Type B pancreatic cell (in vitro differentiated cells): ENCODE results near the gene FCGR3B. TPM values are rescaled to one million over a fixed set of nuclear protein-coding genes. Genes with fewer than 3 reads are reported as not detected.
"Not testable (repeated sequence)": the region's sequence is repeated elsewhere in the genome, so short reads cannot be mapped to it uniquely, and the experiment has no call there.

Experiments
- DNase-seq: peaks from one replicate; pipeline ENCODE4 v3.0.0; 2021; ENCODE audit warnings: mixed read lengths; ENCODE audit not compliant: unreplicated experiment; ENCODE audit errors: extremely low spot score
- H3K27ac Mint-ChIP-seq: 2 replicates; pipeline ENCODE4 v1.8.0; 2021; ENCODE audit warnings: mild to moderate bottlenecking, mixed read lengths
- H3K27me3 Mint-ChIP-seq: 2 replicates; pipeline ENCODE4 v1.8.0; 2021; ENCODE audit warnings: mixed read lengths
- H3K36me3 Mint-ChIP-seq: 2 replicates; pipeline ENCODE4 v1.8.0; 2021; ENCODE audit warnings: mixed read lengths
- H3K4me1 Mint-ChIP-seq: one replicate; pipeline ENCODE4 v1.8.0; 2021; ENCODE audit warnings: mixed read lengths; ENCODE audit not compliant: unreplicated experiment
- H3K4me3 Mint-ChIP-seq: 2 replicates; pipeline ENCODE4 v1.8.0; 2021; ENCODE audit warnings: mild to moderate bottlenecking, mixed read lengths
- H3K9me3 Mint-ChIP-seq: 2 replicates; pipeline ENCODE4 v1.8.0; 2021; ENCODE audit warnings: mixed read lengths
- total RNA-seq: library from RNA; stranded (reverse); gene quantifications from 2 replicates; pipeline ENCODE4 v1.2.1, GENCODE V29; 2021; ENCODE audit warnings: low replicate concordance

FCGR3B gene
- total RNA-seq, 1 donor from 2014 or later = not detected

- not testable (repeated sequence) for H3K4me3 Mint-ChIP-seq, H3K9me3 Mint-ChIP-seq, DNase-seq, H3K27ac Mint-ChIP-seq, H3K27me3 Mint-ChIP-seq, H3K4me1 Mint-ChIP-seq, H3K36me3 Mint-ChIP-seq
Observed at GRCh38 chr1:161589365-161589764, 41.6 kb downstream of the FCGR3B start.

GRCh38 chr1:161588596-161588995, 42.4 kb downstream of the FCGR3B start:
- not testable (repeated sequence) for H3K27me3 Mint-ChIP-seq, H3K27ac Mint-ChIP-seq, H3K4me1 Mint-ChIP-seq, H3K9me3 Mint-ChIP-seq, H3K36me3 Mint-ChIP-seq, DNase-seq, H3K4me3 Mint-ChIP-seq

- not testable (repeated sequence) for H3K27ac Mint-ChIP-seq, H3K27me3 Mint-ChIP-seq, H3K4me1 Mint-ChIP-seq, H3K9me3 Mint-ChIP-seq, DNase-seq, H3K4me3 Mint-ChIP-seq, H3K36me3 Mint-ChIP-seq
Observed at GRCh38 chr1:161582882-161583281, 48.1 kb downstream of the FCGR3B start.

GRCh38 chr1:161580879-161581537, 50.0 kb downstream of the FCGR3B start:
- not testable (repeated sequence) for DNase-seq, H3K27me3 Mint-ChIP-seq, H3K4me1 Mint-ChIP-seq, H3K9me3 Mint-ChIP-seq, H3K4me3 Mint-ChIP-seq, H3K27ac Mint-ChIP-seq, H3K36me3 Mint-ChIP-seq

GRCh38 chr1:161579856-161580507, 51.0 kb downstream of the FCGR3B start:
- H3K27me3 Mint-ChIP-seq, H3K9me3 Mint-ChIP-seq, H3K36me3 Mint-ChIP-seq, H3K4me1 Mint-ChIP-seq, DNase-seq, H3K4me3 Mint-ChIP-seq, H3K27ac Mint-ChIP-seq: not testable (repeated sequence)

- H3K4me3 Mint-ChIP-seq, H3K27me3 Mint-ChIP-seq, H3K27ac Mint-ChIP-seq, H3K9me3 Mint-ChIP-seq, H3K4me1 Mint-ChIP-seq, H3K36me3 Mint-ChIP-seq, DNase-seq: not testable (repeated sequence)
Observed at GRCh38 chr1:161576676-161577075, 54.3 kb downstream of the FCGR3B start.

Other genes starting within 250 kb of the FCGR3B start
- 0.62 and 2.1 TPM in 2 replicates for gene FCGR2A, start 125.7 kb downstream of the FCGR3B start, total RNA-seq
- 0.77 and 1.0 TPM in 2 replicates for gene HSPA6, start 106.6 kb downstream of the FCGR3B start, total RNA-seq
- 0.17 TPM in 1 of 2 replicates, not detected in the other for gene FCGR3A, start 81.4 kb downstream of the FCGR3B start, total RNA-seq
- 0.19 and 0.33 TPM in 2 replicates for gene FCGR2B, start 32.0 kb upstream of the FCGR3B start, total RNA-seq
- gene FCRLA, start 76.1 kb upstream of the FCGR3B start, total RNA-seq = 0.22 TPM in 1 of 2 replicates, not detected in the other
- gene FCRLB, start 90.4 kb upstream of the FCGR3B start, total RNA-seq = 0.45 and 0.82 TPM in 2 replicates
- 23.7 and 34.0 TPM in 2 replicates for gene DUSP12, start 118.6 kb upstream of the FCGR3B start, total RNA-seq
- gene ATF6, start 135.1 kb upstream of the FCGR3B start, total RNA-seq = 21.7 and 22.9 TPM in 2 replicates